GM21825 (cell line): ENCODE measurements around the gene RABGAP1L.

Experiments
- ATAC-seq: cut with Tn5 transposase; IDR thresholded peaks from one replicate; pipeline ENCODE4 v1.9.1; 2021; ENCODE audit warnings: mild to moderate bottlenecking, moderate library complexity; ENCODE audit not compliant: unreplicated experiment

The RABGAP1L gene

DNA sequence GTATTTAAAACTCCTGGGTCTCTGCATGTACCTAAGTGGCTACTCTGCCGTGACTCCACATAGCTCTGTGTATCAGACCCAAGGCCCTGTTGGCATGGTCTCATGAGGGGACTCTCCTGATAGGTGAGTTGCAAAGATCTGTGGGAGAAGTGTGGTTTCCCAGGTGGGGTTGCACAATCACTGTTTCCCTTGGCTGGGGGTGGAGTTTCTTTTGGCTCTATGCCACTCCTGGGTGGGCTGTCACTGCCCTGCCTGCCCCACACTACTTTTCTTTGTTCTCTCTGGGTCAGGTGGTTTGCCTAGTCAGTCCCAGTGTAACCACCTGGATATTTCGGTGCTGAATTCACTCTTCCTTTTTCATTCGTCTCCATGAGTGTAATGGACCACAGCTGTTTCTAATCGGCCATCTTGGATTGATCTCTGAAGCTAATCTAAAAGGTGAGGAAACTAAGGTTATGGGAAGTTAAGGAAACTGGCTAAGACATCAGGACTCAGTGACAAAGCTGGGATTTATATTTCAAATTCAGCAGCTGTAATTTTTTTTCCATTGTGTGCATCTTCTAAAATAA, 743.3 kb downstream of the RABGAP1L start:
- ATAC-seq = no peak

DNA sequence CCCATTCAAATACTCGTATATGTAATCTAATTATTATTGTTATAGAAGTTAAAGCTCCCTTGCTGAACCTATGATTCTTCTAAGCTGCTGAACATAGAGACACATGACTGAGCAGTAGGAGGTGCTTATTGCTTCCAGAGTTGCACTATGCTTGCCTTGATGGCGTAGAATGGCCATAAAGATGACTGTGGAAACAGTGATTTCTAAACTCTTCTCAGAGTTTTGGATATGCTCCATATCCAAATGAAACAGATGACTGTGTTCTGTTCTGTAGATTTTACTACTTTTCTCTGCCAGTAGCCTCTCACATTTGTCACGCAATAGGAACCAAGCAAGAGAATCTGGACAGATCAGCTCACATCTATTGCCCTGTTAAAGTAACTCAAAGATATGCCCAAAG, 752.3 kb downstream of the RABGAP1L start:
- no peak for ATAC-seq

DNA sequence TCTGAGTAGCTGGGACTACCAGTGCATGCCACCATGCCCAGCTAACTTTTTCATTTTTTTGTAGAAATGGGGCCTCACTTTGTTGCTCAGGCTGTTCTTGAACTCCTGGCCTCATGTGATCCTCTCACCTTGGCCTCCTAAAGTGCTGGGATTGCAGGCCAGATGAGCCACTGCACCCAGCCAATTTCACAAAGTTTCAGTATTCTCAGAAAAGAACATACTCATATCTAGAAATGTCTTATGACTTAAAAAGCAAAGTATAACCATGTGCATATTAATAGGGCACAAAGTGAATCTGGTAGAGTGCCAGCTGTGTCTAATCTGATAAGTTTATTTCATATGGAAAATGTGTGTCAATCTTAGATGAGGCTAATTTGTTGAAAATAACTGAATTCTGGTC, 752.9 kb downstream of the RABGAP1L start:
- no peak for ATAC-seq

DNA sequence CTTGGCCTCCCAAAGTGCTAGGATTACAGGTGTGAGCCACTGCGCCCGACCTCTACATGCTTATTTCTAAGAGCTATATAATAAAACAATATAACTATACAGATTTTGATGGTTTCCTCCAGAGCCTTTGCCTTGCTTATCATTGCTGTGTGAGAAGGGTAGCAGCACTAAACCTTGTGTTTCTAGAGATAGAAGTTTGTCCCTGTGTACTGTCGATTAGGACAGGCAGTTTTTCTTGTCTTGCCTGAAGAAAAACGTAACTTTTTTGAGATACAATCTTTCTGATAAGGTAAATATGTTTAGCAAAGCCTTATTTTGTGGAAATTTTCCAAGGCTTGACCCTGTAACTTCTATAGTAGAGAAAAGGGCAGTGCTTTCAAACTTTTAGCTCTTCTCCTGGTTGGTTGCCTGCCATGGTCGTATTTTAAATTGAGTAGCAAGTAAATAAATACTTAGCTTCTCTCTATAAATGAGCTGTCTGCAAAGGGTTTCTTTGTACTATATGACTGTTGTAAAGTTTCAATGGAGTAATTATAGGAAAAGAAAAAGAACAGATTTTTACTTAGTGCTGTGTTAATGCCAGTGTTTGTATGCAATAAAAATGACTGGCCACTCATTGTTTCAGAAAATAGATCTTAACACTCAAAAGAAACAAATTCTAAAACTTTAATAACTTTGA, 754.0 kb downstream of the RABGAP1L start:
- no peak for ATAC-seq

DNA sequence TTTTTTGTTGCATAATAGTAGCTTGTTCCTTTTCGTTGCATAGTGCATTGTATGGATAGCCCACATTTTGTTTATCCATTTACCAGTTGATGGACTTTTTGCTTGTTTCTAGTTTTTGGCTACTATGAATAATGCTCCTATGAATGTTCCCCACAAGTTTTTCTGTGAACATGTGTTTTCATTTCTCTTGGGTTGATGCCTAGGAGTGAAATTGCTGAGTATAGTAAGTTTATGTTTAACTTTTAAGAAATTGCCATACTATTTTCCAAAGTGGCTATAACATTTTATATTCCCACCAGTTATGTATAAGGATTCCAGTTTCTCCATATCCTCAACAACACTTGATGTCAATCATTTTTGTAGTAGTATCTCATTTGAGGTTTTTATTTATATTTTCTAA, 755.7 kb downstream of the RABGAP1L start:
- ATAC-seq = no peak

DNA sequence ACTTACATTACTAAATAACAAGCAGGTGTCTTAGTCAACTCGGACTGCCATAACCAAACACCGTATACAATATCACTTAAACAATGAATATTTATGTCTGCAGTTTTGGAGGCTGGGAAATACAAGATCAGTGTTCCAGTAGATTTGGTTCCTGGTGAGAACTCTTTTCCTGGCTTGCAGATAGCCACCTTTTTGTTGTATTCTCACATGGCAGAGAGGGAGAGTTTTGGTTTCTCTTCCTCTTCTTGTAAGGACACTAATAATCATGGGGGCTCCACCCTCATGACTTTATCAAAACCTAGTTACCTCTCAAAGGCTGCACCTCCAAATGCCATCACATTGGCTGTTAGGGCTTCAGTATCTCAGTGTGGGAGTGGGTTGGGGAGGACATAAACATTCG, 757.5 kb downstream of the RABGAP1L start:
- no peak for ATAC-seq

DNA sequence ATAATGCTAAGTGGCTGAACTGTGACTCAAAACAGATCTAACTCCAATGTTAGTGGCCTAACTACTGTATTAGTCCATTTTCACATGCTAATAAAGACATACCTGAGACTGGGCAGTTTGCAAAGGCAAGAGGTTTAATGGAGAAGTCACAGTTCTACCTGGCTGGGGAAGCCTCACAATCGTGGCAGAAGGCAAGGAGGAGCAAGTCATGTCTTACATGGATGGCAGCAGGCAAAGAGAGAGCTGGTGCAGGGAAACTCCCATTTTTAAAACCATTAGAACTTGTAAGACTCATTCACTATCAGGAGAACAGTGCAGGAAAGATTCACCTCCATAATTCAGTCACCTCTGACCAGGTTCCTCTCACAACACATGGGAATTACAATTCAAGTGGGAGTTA, 760.8 kb downstream of the RABGAP1L start:
- no peak for ATAC-seq

DNA sequence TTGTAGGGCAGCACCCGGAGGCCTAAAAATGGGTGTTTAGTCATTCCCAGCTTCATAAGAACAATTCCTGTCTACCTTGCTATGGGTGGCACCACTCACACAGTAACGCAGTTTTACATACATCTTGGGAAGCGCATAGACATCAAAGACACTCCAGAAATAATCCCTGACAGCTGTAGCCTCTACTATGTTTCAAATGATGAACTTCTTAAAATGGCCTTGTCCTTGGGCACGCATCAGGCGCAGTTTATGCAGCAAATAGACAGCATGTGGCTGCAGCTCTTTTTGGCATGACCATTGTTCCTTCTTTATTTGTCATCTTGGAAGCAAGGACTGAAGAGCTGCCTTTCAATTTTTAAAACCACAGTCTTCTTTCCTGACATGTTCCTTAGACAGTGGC, 762.8 kb downstream of the RABGAP1L start:
- ATAC-seq = no peak

DNA sequence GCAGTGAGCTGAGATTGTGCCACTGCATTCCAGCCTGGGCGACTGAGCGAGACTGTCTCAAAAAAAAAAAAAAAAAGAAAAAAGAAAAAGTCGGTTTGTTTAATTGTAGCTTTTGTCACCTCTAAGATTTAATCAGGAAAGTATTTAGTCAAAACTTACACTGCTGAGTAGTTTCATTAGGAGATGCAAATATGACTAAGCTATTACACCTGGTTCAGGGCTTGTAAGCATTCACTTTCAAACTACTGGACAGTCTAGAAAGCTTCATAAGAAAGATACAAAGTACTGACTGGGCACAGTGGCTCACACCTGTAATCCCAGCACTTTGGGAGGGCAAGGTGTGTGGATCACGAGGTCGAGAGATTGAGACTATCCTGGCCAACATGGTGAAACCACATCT, 764.5 kb downstream of the RABGAP1L start:
- no peak for ATAC-seq

DNA sequence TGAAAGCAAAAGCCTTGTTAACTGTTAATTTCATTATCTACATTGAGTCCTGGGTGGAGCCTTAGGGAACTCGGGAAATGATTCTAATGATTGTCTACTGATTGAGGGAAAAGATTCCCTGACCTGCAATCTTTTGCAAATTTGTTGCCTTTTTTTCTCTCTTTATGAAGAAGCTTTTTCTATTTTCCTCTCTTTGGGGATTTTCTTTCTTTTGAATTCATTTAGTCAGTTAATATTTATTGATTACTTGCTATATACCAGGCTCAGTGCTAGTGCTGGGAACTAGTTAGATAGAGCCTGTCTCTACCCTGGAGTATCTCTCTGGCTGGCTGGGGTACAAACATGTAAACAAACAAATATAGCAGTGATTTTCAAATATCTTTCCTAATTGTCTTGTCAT, 769.2 kb downstream of the RABGAP1L start:
- no peak for ATAC-seq

DNA sequence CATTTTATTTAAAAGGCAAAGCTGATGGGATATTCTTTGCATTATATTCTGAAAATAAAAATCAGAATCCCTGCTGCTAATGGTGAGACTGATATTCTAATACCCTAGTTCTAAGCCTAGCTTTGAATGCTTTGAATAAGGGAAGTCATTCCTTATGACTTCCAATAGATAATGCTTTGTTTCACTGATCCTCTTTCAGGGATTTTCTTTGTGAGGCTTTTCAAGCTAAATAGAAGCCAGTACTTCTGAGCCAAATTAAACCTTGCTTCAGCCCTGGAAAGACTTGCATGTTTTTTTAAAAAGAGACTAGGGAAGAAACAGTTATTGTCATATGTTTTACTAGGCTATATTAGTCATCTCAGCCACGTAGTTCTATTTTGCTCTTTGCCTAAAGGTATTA, 771.9 kb downstream of the RABGAP1L start:
- no peak for ATAC-seq

DNA sequence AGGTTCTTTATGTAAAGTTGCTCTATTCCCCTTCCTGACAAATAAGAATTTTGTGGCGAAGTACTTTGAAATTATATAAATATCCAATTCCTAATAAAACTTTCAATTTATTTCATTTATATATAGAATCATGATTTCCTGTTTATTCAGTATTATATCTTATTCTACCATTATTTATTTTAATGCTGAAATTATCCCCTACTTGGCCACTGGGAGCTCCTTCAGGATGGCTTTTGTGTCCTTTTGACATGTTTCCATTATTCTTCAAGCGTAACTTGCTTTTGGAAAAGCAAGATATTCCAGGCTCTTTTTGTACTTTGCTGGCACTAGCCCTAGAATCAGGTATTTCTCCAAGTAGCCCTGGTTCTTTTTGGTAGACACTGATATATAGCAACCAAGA, 773.3 kb downstream of the RABGAP1L start:
- ATAC-seq = no peak

DNA sequence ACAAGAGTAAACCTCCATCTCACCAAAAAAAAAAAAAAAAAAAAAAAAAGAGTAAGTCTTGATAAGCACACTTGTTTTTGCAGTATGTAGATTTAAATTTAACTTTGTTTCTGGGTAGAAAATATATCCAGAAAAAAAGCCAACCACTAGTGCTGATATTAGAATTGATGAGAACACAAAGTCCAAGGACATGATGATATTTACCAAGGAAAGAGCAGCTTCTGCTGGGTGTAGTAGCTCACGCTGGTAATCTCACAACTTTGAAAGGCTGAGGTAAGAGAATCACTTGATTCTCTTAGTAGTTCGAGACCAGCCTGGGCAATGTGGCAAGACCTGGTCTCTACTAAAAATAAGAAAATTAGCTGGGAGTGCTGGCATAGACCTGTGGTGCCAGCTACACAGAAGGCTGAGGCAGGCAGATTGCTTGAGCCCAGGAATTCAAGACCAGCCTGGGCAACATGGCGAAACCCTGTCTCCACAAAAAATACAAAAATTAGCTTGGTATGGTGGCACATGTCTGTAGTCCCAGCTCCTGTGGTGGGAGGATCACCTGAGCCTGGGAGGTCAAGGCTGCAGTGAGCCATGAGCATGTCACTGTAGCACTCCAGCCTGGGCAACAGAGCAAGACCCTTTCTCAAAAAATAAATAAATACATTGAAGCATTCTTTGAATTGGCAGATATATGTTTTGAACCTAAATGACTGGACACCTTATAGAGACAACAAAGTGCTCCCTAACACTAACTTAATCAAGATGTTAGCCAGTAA, 776.8 kb downstream of the RABGAP1L start:
- no peak for ATAC-seq

DNA sequence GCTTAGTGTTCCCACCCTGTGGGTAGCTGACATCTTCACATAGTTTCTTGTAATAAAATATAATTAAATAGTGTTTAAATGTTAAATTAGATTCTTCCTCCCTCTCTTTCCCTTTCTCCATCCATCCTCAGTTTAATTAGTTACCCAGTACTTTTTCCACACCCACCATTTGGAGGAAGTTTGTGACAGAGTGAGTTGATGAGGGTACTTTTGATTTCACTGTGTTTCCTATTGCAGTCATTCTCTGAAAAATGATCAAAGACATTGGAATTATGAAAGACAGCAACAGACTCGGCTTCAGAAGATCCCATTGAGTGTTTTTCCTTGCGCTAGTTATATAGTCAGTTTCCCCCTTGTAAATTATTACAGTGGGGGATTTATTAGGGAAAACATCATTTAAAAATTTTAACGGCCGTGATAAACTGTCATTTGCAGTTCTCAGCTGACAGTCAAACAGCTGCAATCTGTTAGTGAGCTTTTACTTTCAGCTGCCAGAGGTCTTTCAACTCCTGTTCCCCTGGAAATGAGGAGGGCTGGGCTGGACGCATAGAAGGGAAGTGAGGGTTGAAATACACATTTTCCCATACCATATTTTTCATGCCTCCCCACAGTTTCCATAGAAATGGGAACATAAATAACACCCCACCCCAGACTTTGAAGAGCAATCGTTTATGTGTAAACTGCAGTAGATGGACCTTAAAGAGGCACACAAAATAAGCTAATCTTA, 779.1 kb downstream of the RABGAP1L start:
- ATAC-seq = no peak

DNA sequence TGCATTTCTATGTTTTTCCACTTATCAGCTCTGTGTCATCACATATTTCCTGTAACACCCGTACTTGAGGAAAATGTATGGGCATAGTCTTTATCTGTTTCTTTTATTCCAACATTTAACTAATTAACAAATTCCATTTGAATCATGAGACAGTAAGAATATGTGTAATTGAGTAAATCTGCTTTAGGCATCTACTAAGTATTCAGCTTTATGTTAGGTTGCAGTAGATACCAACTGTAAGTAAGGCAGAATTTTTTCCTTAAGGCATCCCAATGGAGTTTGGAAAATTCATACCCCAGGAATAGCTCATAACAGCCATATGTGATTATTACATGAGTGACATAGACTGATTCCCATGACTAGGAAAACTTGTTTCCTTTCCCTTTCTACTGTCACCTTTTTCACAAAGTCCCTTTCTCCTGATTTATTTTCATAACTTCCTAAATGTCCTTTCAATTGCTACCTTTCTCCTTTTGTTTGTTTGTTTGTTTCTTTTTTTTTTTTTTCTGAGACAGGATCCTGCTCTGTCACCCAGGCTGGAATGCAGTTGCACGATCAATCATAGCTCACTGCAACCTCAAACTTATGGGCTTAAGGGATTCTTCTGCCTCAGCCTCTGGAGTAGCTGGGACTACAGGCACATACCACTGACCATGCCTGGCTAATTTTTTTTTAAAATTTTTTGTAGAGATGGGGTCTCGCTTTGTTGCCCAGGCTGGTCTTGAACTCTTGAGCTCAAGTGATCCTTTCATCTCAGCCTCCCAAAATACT, 780.6 kb downstream of the RABGAP1L start:
- ATAC-seq = no peak

DNA sequence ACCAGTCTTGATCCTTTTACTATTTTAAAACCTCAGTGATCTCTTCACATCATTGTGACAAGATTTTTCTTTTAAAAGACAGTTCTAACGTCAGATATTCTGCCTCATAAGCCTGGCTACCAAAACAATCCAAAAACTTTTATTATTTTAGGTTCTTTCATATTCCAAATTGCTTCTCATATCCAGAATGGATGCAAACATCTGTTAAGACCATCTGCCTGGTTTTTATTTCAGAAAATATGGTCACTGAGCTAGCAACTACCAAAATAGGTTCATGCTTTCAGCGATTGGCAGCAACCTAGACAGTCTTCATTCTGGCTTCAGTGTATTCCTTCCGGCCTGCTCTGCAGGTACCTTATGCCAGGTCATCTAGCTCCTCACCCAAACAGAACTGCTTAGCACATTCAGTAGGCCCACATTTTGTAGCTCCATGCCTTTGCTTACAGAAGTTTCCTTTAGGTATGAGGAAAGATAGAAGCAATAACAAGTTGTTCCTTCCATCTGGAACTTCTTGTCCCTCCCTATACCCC, 781.4 kb downstream of the RABGAP1L start:
- ATAC-seq = no peak

DNA sequence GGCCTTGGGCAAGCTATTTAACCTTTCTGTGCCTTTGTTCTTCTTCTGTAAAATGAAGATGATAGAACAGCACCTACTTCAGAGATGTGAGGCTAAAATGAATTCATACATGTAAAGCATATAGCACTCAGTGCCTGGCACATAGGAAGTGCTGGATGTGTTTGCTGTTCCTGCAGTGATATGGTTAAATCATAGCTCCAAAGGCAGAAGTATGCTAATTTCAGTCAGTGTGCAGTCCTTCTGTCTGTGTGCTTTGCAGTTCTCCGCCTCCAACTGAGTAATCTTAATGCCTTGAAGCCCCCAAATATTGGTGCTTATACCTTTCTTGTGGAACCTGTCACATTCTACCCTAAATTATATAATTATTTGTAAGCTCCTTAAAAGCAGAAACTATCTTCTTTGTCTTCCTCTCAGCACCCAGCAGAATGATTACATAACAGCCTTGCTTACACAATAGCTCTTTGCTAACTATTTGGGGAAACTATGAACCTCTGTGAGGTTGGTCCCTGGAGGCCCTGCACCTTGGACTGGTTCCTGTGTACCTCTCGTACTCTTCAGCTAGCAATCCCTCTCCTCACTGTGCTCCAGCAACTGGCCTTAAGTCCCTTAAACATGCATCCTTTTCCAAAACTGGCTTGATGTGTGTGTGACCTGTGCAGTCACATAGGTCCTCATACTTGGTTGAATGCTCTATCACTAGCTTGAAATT, 783.4 kb downstream of the RABGAP1L start:
- no peak for ATAC-seq

DNA sequence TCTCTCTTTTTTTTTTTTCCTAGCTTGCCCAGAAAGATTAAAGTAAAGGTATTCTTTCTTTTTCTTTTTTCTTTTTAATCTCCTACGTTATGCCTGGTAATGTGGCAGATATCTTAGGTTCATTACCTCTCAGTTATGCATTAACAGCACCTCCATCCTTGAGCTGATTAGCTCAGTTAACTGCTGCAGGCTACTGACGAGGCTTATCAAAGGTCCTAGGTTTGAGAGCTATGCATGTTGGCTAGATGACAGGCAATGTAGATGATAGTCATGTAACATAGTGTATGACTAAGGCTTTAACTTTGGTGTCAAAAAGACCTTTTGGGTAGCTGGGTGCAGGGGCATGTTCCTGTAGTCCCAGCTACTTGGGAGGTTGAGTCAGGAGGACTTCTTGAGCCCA, 786.7 kb downstream of the RABGAP1L start:
- no peak for ATAC-seq

DNA sequence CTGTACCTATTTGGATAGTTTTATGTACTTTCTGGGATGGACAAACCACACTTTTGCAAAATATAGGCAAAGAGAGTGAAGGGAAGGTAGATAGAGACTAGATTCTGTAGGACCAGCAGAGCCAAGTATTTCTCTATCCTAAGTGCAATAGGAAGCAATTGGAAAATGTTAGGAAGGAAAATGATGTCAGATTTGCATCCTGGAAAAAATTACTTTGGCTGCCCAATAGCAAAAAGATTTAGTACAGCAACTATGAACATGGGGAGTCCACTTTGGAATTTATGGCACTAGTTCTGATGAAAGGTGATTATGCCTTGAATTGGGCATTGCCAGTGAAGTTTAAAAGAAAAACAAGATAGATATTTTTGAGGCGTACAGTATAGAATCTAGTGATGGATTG, 789.7 kb downstream of the RABGAP1L start:
- ATAC-seq = no peak

DNA sequence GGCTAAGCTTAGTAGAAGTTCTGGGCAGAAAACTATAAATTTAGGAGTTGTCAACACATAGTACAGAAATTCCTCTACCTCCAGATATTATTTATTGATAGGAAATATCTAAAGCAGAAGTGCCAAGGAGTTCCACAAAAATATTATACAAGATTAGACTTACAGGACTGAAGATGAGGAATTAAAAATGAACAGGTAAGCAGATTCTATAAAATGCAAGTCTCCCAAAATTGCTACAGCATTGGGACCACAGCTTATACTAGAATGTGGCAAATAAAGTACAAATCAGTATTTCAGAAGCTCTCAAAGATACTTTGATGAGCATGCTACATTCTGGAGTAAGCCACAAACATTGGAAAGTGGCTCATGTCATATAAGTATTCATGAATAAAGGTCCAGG, 790.3 kb downstream of the RABGAP1L start:
- ATAC-seq = no peak
